NK-92 (cell line): ENCODE measurements around the gene CCL23.
"Not testable (repeated sequence)": the region's sequence is repeated elsewhere in the genome, so short reads cannot be mapped to it uniquely, and the experiment has no call there.

Experiments used
- DNase-seq: peaks from one replicate; lab custom pipeline; 2025; ENCODE audit not compliant: unreplicated experiment; lab: John Stamatoyannopoulos, UW

The CCL23 gene

GRCh38 chr17:36004594-36005108, 13.1 kb downstream of the CCL23 start:
- DNase-seq: no peak

GRCh38 chr17:36002631-36003030, 15.1 kb downstream of the CCL23 start:
- DNase-seq: no peak

- no peak for DNase-seq
Observed at GRCh38 chr17:36001862-36002603, 15.7 kb downstream of the CCL23 start.

GRCh38 chr17:36001110-36001771, 16.5 kb downstream of the CCL23 start, which contains the start of gene CCL15:
TSS of gene CCL15 (minus strand) at chr17:36001553. CDS start at chr17:36001492, 61 bp downstream.
- no peak for DNase-seq

GRCh38 chr17:36000732-36001109, 17.1 kb downstream of the CCL23 start:
- DNase-seq: no peak

- no peak for DNase-seq
Observed at GRCh38 chr17:35998756-35999155, 19.0 kb downstream of the CCL23 start.

- DNase-seq: no peak
Observed at GRCh38 chr17:35998018-35998545, 19.7 kb downstream of the CCL23 start.

- DNase-seq: not testable (repeated sequence)
Observed at GRCh38 chr17:35995346-35995745, 22.4 kb downstream of the CCL23 start.

- no peak for DNase-seq
Observed at GRCh38 chr17:35991075-35991474, 26.7 kb downstream of the CCL23 start.

- DNase-seq: no peak
Observed at GRCh38 chr17:35988164-35988563, 29.6 kb downstream of the CCL23 start.

GRCh38 chr17:35986643-35987042, 31.1 kb downstream of the CCL23 start, which contains the start of gene CCL14:
TSS of gene CCL14 (minus strand) at chr17:35986729. CDS start at chr17:35986649, 80 bp downstream.
- no peak for DNase-seq

GRCh38 chr17:35984140-35984539, 33.6 kb downstream of the CCL23 start:
- DNase-seq: no peak

GRCh38 chr17:35982409-35983191, 35.2 kb downstream of the CCL23 start:
- no peak for DNase-seq

GRCh38 chr17:35981908-35982330, 35.9 kb downstream of the CCL23 start:
- no peak for DNase-seq

GRCh38 chr17:35981246-35981645, 36.5 kb downstream of the CCL23 start, which contains the start of gene CCL16:
TSS of gene CCL16 (minus strand) at chr17:35981497. CDS start at chr17:35981420, 77 bp downstream.
- no peak for DNase-seq

- DNase-seq: no peak
Observed at GRCh38 chr17:35978346-35978745, 39.4 kb downstream of the CCL23 start.

- DNase-seq: no peak
Observed at GRCh38 chr17:35977509-35977908, 40.3 kb downstream of the CCL23 start.

- DNase-seq: no peak
Observed at GRCh38 chr17:35973333-35974260, 44.2 kb downstream of the CCL23 start.

GRCh38 chr17:35972945-35973332, 44.8 kb downstream of the CCL23 start:
- no peak for DNase-seq

- no peak for DNase-seq
Observed at GRCh38 chr17:35972535-35972934, 45.2 kb downstream of the CCL23 start.
